DND-41 (cell line): ENCODE data around the gene SLC17A6.

Source experiments
- EZH2 ChIP-seq: IDR thresholded peaks from 3 replicates; pipeline ENCODE4 v1.6.1; 2012; ENCODE audit warnings: borderline replicate concordance, low read depth, mild to moderate bottlenecking, moderate library complexity, low read length, inconsistent platforms; ENCODE audit not compliant: severe bottlenecking
- TF ChIP-seq, protein P1 (sequence below): IDR thresholded peaks from 2 replicates; pipeline ENCODE4 v1.5.1; 2012; ENCODE audit warnings: borderline replicate concordance, low read length, moderate library complexity, mild to moderate bottlenecking; ENCODE audit not compliant: poor library complexity, severe bottlenecking; ENCODE audit errors: extremely low read depth

DNA sequence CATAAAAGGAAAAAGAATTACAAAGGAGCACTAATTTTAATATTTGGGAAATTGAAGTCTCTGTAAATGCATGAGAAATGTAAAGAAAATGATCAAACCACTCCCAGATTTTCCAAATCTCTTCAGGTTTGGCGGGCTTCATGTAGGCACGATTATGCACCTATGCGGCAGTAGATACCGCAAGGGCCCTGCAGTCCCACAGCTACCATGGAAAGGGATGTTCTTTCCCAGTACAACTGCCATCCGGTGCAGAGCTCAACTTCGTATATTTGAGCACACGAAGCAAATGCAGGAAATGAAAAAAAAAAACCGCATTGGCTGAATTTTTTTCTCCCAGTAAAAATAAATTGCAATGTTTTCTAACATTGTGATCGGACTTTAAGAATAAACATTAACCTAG, 1.4 kb downstream of the SLC17A6 start:
- TF ChIP-seq, protein P1, sequence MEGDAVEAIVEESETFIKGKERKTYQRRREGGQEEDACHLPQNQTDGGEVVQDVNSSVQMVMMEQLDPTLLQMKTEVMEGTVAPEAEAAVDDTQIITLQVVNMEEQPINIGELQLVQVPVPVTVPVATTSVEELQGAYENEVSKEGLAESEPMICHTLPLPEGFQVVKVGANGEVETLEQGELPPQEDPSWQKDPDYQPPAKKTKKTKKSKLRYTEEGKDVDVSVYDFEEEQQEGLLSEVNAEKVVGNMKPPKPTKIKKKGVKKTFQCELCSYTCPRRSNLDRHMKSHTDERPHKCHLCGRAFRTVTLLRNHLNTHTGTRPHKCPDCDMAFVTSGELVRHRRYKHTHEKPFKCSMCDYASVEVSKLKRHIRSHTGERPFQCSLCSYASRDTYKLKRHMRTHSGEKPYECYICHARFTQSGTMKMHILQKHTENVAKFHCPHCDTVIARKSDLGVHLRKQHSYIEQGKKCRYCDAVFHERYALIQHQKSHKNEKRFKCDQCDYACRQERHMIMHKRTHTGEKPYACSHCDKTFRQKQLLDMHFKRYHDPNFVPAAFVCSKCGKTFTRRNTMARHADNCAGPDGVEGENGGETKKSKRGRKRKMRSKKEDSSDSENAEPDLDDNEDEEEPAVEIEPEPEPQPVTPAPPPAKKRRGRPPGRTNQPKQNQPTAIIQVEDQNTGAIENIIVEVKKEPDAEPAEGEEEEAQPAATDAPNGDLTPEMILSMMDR, result no peak
- no peak for TF ChIP-seq EZH2
